ENCODE data around the gene CLEC2B.

Gene CLEC2B

GRCh38 chr12:9900930-9901329 is 31.8 kb upstream of the CLEC2B start:
- Histone ChIP-seq H2BK15ac (ENCODE audit: low read depth, poor library complexity, severe bottlenecking) (no peak overlapping the region), H3K36me3 (ENCODE audit: control insufficient read depth in 1 of 2, insufficient read depth in 2 of 2, low read depth in 1 of 2, low read length in 2 of 2) (no peaks in the 10 kb centered on the region), H3K18ac (ENCODE audit: low read depth in 1 of 2, low read length in 2 of 2) (no peak overlapping the region), H2AFZ (ENCODE audit: low read depth, low read length) (no peak overlapping the region), H3K27ac (ENCODE audit: low read length, poor library complexity, severe bottlenecking) (no peak overlapping the region), H4K8ac (ENCODE audit: low read length) (no peak overlapping the region), H3K4me1 (ENCODE audit: control insufficient read depth, insufficient read depth, low read depth, low read length) (no peaks in the 10 kb centered on the region), H3K27me3 (ENCODE audit: control insufficient read depth in 1 of 2, insufficient read depth in 1 of 2, low read length in 2 of 2) (no peaks in the 10 kb centered on the region), H3K23ac (ENCODE audit: low read length in 2 of 2) (no peak overlapping the region), H3K9me3 (ENCODE audit: control insufficient read depth, low read length) (peaks cover 5% of the 10 kb centered on the region), H2BK5ac (ENCODE audit: low read depth, low read length, poor library complexity, severe bottlenecking) (no peak overlapping the region), H2AK5ac (ENCODE audit: low read length, severe bottlenecking) (no peak overlapping the region), H4K91ac (ENCODE audit: low read length) (no peak overlapping the region), H2BK120ac (ENCODE audit: low read depth, low read length) (no peak overlapping the region), H3K4me3 (ENCODE audit: insufficient read depth in 1 of 2, low read depth in 1 of 2, low read length in 2 of 2) (no peak overlapping the region), H3K4ac (ENCODE audit: low read depth in 1 of 2, low read length in 2 of 2) (no peak overlapping the region), H3K14ac (ENCODE audit: low read length in 2 of 2) (no peak overlapping the region), H2BK12ac (ENCODE audit: low read length in 2 of 2) (no peak overlapping the region), H3K79me1 (replicated peaks; ENCODE audit: low read length, poor library complexity, severe bottlenecking) (no peaks in the 10 kb centered on the region), H3K4me2 (ENCODE audit: low read length, poor library complexity, severe bottlenecking) (no peak overlapping the region), H3K9ac (ENCODE audit: low read length) (no peak overlapping the region)
- WGBS, result no CpG with 5 or more reads among the region's 2 CpGs
- no peak for DNase-seq

GRCh38 chr12:9899209-9899608 is 30.1 kb upstream of the CLEC2B start:
- WGBS, result 97% methylated on average over 2 of the region's 2 CpGs
- H4K91ac ChIP-seq (ENCODE audit: low read length), result no peak overlapping the region
- H3K27me3 ChIP-seq (ENCODE audit: control insufficient read depth in 1 of 2, insufficient read depth in 1 of 2, low read length in 2 of 2), result no peaks in the 10 kb centered on the region
- no peak overlapping the region for H3K18ac ChIP-seq (ENCODE audit: low read depth in 1 of 2, low read length in 2 of 2)
- H2BK15ac ChIP-seq (ENCODE audit: low read depth, poor library complexity, severe bottlenecking), result no peak overlapping the region
- H2BK5ac ChIP-seq (ENCODE audit: low read depth, low read length, poor library complexity, severe bottlenecking), result no peak overlapping the region
- peaks cover 5% of the 10 kb centered on the region for H3K9me3 ChIP-seq (ENCODE audit: control insufficient read depth, low read length)
- no peaks in the 10 kb centered on the region for H3K79me1 ChIP-seq (replicated peaks; ENCODE audit: low read length, poor library complexity, severe bottlenecking)
- no peak overlapping the region for H2BK12ac ChIP-seq (ENCODE audit: low read length in 2 of 2)
- no peak overlapping the region for H3K14ac ChIP-seq (ENCODE audit: low read length in 2 of 2)
- no peak overlapping the region for H3K23ac ChIP-seq (ENCODE audit: low read length in 2 of 2)
- H3K27ac ChIP-seq (ENCODE audit: low read length, poor library complexity, severe bottlenecking), result no peak overlapping the region
- H4K8ac ChIP-seq (ENCODE audit: low read length), result peak overlapping the region; percentile 15
- no peak overlapping the region for H3K4ac ChIP-seq (ENCODE audit: low read depth in 1 of 2, low read length in 2 of 2)
- no peak overlapping the region for H3K4me3 ChIP-seq (ENCODE audit: insufficient read depth in 1 of 2, low read depth in 1 of 2, low read length in 2 of 2)
- no peak overlapping the region for H3K9ac ChIP-seq (ENCODE audit: low read length)
- DNase-seq, result no peak
- no peak overlapping the region for H2BK120ac ChIP-seq (ENCODE audit: low read depth, low read length)
- H3K36me3 ChIP-seq (ENCODE audit: control insufficient read depth in 1 of 2, insufficient read depth in 2 of 2, low read depth in 1 of 2, low read length in 2 of 2), result no peaks in the 10 kb centered on the region
- no peak overlapping the region for H2AK5ac ChIP-seq (ENCODE audit: low read length, severe bottlenecking)
- no peak overlapping the region for H3K4me2 ChIP-seq (ENCODE audit: low read length, poor library complexity, severe bottlenecking)
- H3K4me1 ChIP-seq (ENCODE audit: control insufficient read depth, insufficient read depth, low read depth, low read length), result no peaks in the 10 kb centered on the region
- no peak overlapping the region for H2AFZ ChIP-seq (ENCODE audit: low read depth, low read length)

GRCh38 chr12:9897535-9897934 is 28.4 kb upstream of the CLEC2B start:
- Histone ChIP-seq H4K91ac (ENCODE audit: low read length) (no peak overlapping the region), H2AK5ac (ENCODE audit: low read length, severe bottlenecking) (no peak overlapping the region), H3K23ac (ENCODE audit: low read length in 2 of 2) (no peak overlapping the region), H3K79me1 (replicated peaks; ENCODE audit: low read length, poor library complexity, severe bottlenecking) (no peaks in the 10 kb centered on the region), H3K4me1 (ENCODE audit: control insufficient read depth, insufficient read depth, low read depth, low read length) (no peaks in the 10 kb centered on the region), H2BK120ac (ENCODE audit: low read depth, low read length) (no peak overlapping the region), H3K36me3 (ENCODE audit: control insufficient read depth in 1 of 2, insufficient read depth in 2 of 2, low read depth in 1 of 2, low read length in 2 of 2) (no peaks in the 10 kb centered on the region), H3K4me2 (ENCODE audit: low read length, poor library complexity, severe bottlenecking) (no peak overlapping the region), H2AFZ (ENCODE audit: low read depth, low read length) (no peak overlapping the region), H3K27me3 (ENCODE audit: control insufficient read depth in 1 of 2, insufficient read depth in 1 of 2, low read length in 2 of 2) (no peaks in the 10 kb centered on the region), H3K14ac (ENCODE audit: low read length in 2 of 2) (no peak overlapping the region), H4K8ac (ENCODE audit: low read length) (peak overlapping the region; percentile 71), H3K4ac (ENCODE audit: low read depth in 1 of 2, low read length in 2 of 2) (no peak overlapping the region), H2BK5ac (ENCODE audit: low read depth, low read length, poor library complexity, severe bottlenecking) (no peak overlapping the region), H3K4me3 (ENCODE audit: insufficient read depth in 1 of 2, low read depth in 1 of 2, low read length in 2 of 2) (no peak overlapping the region), H2BK15ac (ENCODE audit: low read depth, poor library complexity, severe bottlenecking) (no peak overlapping the region), H2BK12ac (ENCODE audit: low read length in 2 of 2) (peak overlapping the region in 1 of 2 experiments; percentile 60), H3K9ac (ENCODE audit: low read length) (no peak overlapping the region), H3K9me3 (ENCODE audit: control insufficient read depth, low read length) (peaks cover 4% of the 10 kb centered on the region), H3K27ac (ENCODE audit: low read length, poor library complexity, severe bottlenecking) (no peak overlapping the region), H3K18ac (ENCODE audit: low read depth in 1 of 2, low read length in 2 of 2) (no peak overlapping the region)
- no peak for DNase-seq
- 90% methylated on average over 5 of the region's 6 CpGs for WGBS

- H3K4me1 ChIP-seq (ENCODE audit: control insufficient read depth, insufficient read depth, low read depth, low read length), result no peaks in the 10 kb centered on the region
- H4K91ac ChIP-seq (ENCODE audit: low read length), result no peak overlapping the region
- H3K9me3 ChIP-seq (ENCODE audit: control insufficient read depth, low read length), result no peaks in the 10 kb centered on the region
- no peak overlapping the region for H2BK15ac ChIP-seq (ENCODE audit: low read depth, poor library complexity, severe bottlenecking)
- no peaks in the 10 kb centered on the region for H3K36me3 ChIP-seq (ENCODE audit: control insufficient read depth in 1 of 2, insufficient read depth in 2 of 2, low read depth in 1 of 2, low read length in 2 of 2)
- no peaks in the 10 kb centered on the region for H3K79me1 ChIP-seq (replicated peaks; ENCODE audit: low read length, poor library complexity, severe bottlenecking)
- H3K23ac ChIP-seq (ENCODE audit: low read length in 2 of 2), result no peak overlapping the region
- H2AK5ac ChIP-seq (ENCODE audit: low read length, severe bottlenecking), result no peak overlapping the region
- no peak overlapping the region for H3K27ac ChIP-seq (ENCODE audit: low read length, poor library complexity, severe bottlenecking)
- H4K8ac ChIP-seq (ENCODE audit: low read length), result no peak overlapping the region
- 60% methylated on average over 3 of the region's 6 CpGs for WGBS
- H3K27me3 ChIP-seq (ENCODE audit: control insufficient read depth in 1 of 2, insufficient read depth in 1 of 2, low read length in 2 of 2), result no peaks in the 10 kb centered on the region
- no peak overlapping the region for H3K4me3 ChIP-seq (ENCODE audit: insufficient read depth in 1 of 2, low read depth in 1 of 2, low read length in 2 of 2)
- H2AFZ ChIP-seq (ENCODE audit: low read depth, low read length), result no peak overlapping the region
- H3K18ac ChIP-seq (ENCODE audit: low read depth in 1 of 2, low read length in 2 of 2), result no peak overlapping the region
- no peak overlapping the region for H3K4me2 ChIP-seq (ENCODE audit: low read length, poor library complexity, severe bottlenecking)
- H2BK120ac ChIP-seq (ENCODE audit: low read depth, low read length), result no peak overlapping the region
- no peak for DNase-seq
- H2BK12ac ChIP-seq (ENCODE audit: low read length in 2 of 2), result no peak overlapping the region
- H3K14ac ChIP-seq (ENCODE audit: low read length in 2 of 2), result no peak overlapping the region
- H2BK5ac ChIP-seq (ENCODE audit: low read depth, low read length, poor library complexity, severe bottlenecking), result no peak overlapping the region
- H3K9ac ChIP-seq (ENCODE audit: low read length), result no peak overlapping the region
- H3K4ac ChIP-seq (ENCODE audit: low read depth in 1 of 2, low read length in 2 of 2), result no peak overlapping the region
Measured at GRCh38 chr12:9895215-9895971, 26.2 kb upstream of the CLEC2B start.
